CD4-positive, alpha-beta T cell treated with Interleukin-6 for 4 hours (primary cell): ENCODE data around the gene SERPING1.
A peak's percentile ranks its signal among the peaks of the same experiment; 100 is the strongest.

Source experiments
- DNase-seq: peaks from one replicate; pipeline ENCODE4 v3.0.0-alpha.2; 2020; ENCODE audit warnings: mixed read lengths

Gene SERPING1

GRCh38 chr11:57597916-57598830 is 688 bp downstream of the SERPING1 start:
- DNase-seq = no peak

DNA sequence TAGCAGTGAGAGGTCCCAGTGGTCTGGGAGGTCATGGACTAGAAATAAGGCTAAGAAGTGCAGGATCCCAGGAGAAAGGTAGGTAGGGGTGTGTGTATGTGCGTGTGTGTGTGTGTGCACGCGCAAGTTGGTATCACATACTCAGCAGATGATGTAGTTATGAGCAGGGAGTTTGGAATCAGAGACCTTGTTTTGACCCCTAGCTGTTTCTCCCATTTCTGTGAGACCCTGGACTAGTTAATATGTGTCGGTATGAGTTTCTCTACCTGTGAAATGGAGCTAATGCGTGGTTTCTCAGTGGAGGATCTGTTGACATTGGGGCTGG is 1.3 kb downstream of the SERPING1 start:
- no peak for DNase-seq

GRCh38 chr11:57599381-57599780 is 1.9 kb downstream of the SERPING1 start:
- no peak for DNase-seq

- DNase-seq = no peak
Measured at GRCh38 chr11:57601297-57601696, 3.8 kb downstream of the SERPING1 start.

- peak; percentile 3 for DNase-seq
Measured at GRCh38 chr11:57604296-57605027, 7.0 kb downstream of the SERPING1 start.

- DNase-seq = no peak
Measured at GRCh38 chr11:57605028-57605420, 7.5 kb downstream of the SERPING1 start.

DNA sequence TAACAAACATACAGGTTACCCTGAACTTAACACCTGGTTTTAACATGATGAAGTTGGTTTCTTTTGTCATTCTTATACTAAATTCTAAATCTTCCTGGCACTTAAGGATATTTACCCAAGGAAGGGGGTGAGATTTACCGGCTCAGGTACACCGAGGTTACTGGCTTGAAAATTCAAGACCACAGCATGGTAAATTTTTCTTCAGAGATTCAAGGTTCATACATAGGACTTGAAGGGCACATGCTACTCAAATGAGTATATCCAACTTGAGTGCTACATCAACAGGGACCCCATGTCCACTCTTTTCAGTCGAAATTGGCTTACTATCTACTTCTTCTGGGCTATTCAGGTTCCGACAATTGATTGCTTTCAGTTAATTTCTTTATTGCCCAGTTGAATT is 12.7 kb downstream of the SERPING1 start:
- DNase-seq = no peak

GRCh38 chr11:57614234-57614772 is 16.8 kb downstream of the SERPING1 start:
- no peak for DNase-seq

DNA sequence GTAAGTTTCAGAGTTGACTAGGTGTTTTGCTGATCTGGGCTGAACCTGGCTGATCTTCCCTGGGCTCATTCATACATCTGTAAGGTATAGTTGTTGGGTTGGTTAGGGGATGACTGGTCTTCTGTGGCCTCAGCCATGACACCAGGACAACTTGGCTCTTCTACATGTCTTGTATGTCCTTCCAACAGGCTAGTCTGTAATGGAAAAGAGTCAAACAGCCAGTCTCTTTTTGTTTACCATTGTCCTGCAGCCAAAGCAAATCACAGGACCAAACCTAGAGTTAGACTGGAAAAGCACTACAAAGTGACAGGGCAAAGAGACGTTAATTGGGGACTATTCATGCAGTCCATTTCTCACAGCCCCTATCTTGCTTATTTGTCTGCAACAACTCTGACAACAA is 17.8 kb downstream of the SERPING1 start:
- no peak for DNase-seq

DNA sequence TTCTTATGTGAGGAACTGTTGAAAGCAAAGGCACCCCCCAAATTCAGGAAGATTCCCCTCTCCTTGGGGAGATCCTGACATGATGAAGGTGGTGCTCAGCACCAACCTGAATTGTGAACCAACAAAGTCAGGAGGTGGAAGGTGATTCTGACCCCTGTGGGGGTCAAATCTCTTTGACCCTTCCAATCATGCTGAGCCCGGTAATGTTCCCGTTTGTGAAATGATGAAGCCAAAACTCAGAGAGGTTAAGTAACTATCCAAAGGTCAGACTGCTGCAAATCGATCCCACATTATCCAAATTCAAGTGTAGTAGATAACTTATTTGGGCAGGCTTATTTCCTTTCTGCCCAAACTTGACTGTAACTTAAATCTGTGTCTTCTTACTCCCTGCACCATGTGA is 19.1 kb downstream of the SERPING1 start:
- DNase-seq = no peak

GRCh38 chr11:57618438-57618837 is 21.0 kb downstream of the SERPING1 start:
- DNase-seq = no peak

- DNase-seq = no peak
Measured at GRCh38 chr11:57619331-57619730, 21.8 kb downstream of the SERPING1 start.

DNA sequence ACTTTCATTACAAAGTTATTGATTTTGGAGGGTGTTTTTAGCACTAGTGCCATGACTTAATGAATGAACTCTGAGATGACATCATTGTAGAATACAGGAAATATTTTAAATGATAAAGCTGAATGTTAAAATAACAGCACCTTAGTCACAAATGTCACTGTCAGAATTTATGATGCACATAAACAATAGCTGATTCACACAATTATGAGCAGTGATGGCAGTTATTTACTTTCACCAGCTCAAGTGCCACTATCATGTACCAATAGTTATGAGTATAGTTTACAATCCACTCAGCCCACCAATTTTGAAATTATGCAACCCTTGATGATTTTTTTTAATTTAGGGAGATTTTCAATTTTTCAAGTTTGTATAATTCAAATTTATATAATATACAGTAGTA is 23.0 kb downstream of the SERPING1 start:
- DNase-seq = no peak

DNA sequence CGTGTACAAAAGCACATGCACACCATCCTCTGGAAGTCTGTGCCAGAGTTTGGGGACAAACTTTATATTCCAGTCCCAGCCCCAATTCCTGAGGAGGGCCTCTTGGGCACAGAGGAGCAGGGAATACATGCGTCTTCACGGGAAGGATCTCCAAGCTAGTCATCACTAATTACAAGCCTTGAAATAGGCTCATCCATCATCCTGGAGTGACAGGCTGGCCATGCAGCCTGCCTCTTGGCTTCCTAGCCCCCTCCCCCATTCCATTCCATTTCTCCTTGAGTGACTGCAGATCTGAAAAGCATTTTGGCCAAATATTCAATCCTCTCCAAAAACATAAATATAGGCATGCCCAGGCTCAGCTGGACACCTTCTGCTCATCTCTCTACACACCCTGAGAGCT is 24.8 kb downstream of the SERPING1 start:
- DNase-seq = no peak

DNA sequence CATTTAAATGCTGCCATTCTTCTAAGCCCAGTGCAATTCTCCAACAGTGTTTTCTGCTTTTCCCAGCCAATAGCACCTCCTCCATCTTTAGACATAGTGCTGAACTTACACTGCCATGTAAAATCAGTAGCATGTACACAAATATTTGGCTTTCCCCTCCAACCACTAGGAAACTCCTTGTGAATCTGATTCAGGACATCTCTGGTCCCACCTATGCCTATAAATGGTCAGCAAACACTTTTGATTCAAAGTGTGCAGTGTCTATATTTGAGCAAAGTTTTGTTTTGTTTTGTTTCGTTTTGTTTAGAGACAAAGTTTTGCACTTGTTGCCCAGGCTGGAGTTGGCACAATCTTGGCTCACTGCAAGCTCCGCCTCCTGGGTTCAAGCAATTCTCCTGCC is 27.4 kb downstream of the SERPING1 start:
- DNase-seq = no peak

DNA sequence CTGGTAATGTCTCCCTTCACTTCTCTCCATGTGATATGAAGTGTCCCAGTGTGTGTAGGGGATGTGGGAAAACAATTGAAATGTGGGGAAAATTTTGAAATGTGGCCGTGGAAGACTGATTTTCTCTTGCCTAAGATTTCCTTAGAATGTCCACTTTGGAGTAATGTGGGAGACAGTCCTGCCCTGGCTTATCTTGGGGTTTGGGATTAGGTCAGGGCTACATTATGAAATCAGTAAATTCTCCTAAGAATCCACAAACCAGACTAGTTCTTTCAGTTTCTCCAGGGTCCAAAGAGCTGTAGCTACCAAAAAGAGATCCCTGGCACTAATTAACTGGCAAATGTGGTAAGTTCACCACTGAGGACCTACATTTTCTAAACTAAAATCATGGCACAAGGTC is 29.4 kb downstream of the SERPING1 start:
- DNase-seq = no peak

DNA sequence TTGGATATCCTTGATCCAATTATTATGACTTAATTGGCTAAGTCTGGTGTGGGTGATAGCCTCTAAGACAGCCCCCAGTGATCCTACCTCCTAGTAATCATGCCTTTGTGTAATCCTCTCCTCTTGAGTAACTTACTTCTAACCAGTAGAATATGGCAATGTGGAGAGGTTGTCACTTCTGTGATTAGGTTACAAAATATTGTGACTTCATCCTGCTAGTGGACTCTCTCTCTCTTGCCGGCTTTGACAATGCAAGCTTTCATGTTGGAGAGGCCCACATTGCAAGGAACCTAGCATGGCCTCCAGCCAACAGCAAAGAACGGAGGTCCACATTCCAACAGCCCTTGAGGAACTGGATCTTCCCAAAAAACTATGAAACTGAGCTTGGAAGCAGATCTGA is 32.7 kb downstream of the SERPING1 start:
- no peak for DNase-seq

- no peak for DNase-seq
Measured at GRCh38 chr11:57632116-57632515, 34.6 kb downstream of the SERPING1 start.

DNA sequence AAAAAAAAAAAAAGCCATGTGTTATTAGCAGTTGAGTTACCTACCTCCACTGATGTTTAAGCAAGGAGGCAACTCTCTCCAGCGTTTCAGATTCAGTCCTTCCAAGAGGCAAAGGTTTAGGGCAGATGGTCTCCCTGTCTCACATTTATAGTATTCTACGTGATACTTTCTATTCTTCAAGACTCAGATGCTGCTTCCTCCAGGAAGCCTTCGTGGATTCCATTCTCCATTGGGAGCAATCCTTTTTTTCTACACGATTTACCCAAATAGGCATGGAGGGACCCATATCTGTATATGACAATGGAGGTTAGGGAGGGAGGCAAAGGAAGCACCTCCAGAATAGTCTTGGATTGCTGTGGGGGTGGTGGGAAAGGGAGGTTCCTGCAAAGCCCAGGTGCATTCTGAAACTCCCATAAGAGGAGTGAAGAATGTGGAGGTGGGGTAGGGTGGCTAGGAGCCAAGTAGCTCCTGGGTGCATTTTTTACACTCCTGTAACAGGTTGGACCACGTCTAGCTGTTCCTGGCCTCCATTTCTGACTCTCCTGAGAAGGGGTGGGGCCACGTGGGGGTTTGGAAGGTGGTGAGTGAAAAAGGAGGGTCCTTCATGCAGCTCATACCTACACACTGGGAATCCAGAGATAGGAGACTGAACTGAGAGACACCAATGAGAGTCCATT is 36.0 kb downstream of the SERPING1 start:
- no peak for DNase-seq

DNA sequence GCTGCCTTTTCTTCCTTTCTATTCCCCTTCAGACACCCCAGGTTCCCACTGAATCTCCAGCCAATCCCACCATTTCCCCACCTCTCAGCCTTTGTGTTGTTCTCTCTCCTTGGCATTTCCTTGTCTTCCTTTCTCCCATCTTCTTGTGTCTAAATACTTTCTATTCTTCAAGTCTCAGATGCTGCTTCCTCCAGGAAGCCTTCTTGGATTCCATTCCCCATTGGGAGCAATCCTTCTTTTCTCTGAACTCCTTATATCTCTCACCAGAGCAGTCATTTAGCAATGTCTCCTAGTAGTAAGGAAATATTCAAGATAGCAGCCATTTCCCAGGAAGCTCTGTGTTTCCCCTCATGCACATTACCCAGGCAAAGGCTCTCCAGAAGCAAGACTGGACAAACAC is 36.8 kb downstream of the SERPING1 start:
- DNase-seq = no peak

- DNase-seq = no peak
Measured at GRCh38 chr11:57635246-57635645, 37.8 kb downstream of the SERPING1 start.

DNA sequence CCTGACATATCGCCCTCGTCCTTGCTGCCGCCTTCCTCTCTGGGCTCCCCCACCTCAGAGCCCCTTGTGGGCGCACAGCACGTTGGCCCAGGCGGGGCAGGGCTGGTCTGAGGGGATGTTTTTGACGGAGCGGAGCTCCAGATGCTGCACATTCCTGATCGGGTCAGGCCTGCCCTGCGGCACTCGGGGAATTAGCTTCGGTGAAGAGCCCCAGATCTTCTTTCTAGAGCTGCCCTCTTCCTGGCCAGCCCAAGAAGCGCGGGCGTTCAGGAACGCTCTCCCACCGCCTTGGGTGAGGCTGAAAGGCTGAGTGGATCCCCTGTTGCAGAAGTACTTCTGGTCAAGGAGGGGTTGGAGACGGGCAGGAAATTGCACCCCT is 40.1 kb downstream of the SERPING1 start:
- no peak for DNase-seq

DNA sequence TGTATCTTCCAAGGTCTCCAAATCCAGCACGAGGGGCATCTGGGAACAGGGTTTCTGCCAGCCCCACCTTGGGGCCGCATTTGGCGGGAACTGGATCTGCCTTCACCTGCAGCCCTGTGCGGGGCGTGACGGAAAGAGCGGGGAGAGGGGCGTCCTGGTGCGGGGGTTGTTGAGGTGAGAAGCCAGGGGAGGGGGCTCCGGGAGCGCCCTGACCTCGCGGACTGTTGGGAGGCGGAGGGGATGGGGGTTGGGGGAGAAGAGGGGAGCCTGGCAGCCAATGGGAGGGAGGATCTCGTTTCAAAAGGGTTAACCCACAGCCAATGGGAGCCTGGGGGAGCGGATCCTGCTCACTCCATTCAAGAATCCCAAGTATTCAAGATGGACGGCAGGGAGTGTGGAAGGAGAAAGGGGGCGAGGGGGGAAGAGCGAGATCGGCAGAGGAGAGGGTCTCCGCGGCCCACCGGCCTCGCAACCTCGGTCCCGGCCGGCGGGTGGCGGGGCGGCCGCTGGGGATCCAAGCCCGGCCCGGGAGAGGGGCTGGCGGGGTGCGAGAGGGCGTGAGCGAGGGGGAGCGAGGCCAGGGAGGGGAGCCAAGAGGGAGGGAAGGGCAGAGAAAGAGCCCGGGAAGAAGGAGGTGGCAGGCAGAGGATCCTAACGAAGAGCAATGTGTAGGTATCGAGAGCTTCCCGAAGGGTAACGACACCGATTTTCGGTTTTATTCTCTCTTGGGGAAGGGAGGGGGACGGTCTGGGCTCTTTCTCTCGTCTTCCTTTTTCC is 40.7 kb downstream of the SERPING1 start:
- DNase-seq = no peak
